HepG2 (cell line): Measurements from ENCODE around the gene NKD2.

Experiments
- HNF4G ChIP-seq, 2 experiments: sonication (generic) in 1 of 2; formaldehyde crosslinking in 1 of 2; IDR thresholded peaks; 2 replicates each; pipeline versions ENCODE4 v1.4.0 to v1.6.1; 2011 to 2020; ENCODE audit warnings: borderline replicate concordance in 2 of 2, low read depth in 2 of 2, mild to moderate bottlenecking in 2 of 2, low read length in 1 of 2, missing genetic modification reagents in 1 of 2, moderate library complexity in 1 of 2
- MAFF ChIP-seq: IDR thresholded peaks from 2 replicates; pipeline ENCODE4 v1.6.1; 2011; ENCODE audit warnings: low read depth, low read length, improper control_type of control experiment
- TCF12 ChIP-seq, 2 experiments: fragments of 450-650 bp in 1 of 2; sonication (generic) in 1 of 2; formaldehyde crosslinking in 1 of 2; IDR thresholded peaks; 2 replicates each; pipeline versions ENCODE4 v1.6.1 to v1.8.0; 2017 to 2022; ENCODE audit warnings: antibody characterized with exemption in 1 of 2, mild to moderate bottlenecking in 1 of 2, missing genetic modification reagents in 1 of 2, moderate library complexity in 1 of 2
- ZNF12 ChIP-seq: sonication (generic); formaldehyde crosslinking; IDR thresholded peaks from 2 replicates; pipeline ENCODE4 v1.5.0; 2020; ENCODE audit warnings: missing genetic modification reagents
- ZNF354B ChIP-seq: sonication (generic); formaldehyde crosslinking; IDR thresholded peaks from 2 replicates; pipeline ENCODE4 v1.8.0; 2022; ENCODE audit warnings: mild to moderate bottlenecking, missing genetic modification reagents
- ZNF607 ChIP-seq: sonication (generic); formaldehyde crosslinking; IDR thresholded peaks from 2 replicates; pipeline ENCODE4 v1.5.1; 2020; ENCODE audit warnings: missing genetic modification reagents, mild to moderate bottlenecking, borderline replicate concordance
- ZNF619 ChIP-seq: sonication (generic); formaldehyde crosslinking; IDR thresholded peaks from 2 replicates; pipeline ENCODE4 v1.4.0; 2020; ENCODE audit warnings: mild to moderate bottlenecking, missing genetic modification reagents
- TF ChIP-seq, protein P1 (sequence below): sonication (generic); formaldehyde crosslinking; IDR thresholded peaks from 2 replicates; pipeline ENCODE4 v1.5.0; 2020; ENCODE audit warnings: mild to moderate bottlenecking, missing genetic modification reagents, moderate library complexity
- TF ChIP-seq, protein P2 (sequence below): sonication (generic); formaldehyde crosslinking; conservative IDR thresholded peaks from 2 replicates; pipeline ENCODE4 v1.4.0; 2020; ENCODE audit warnings: missing genetic modification reagents

- TF ChIP-seq ZNF354B (CRISPR knock-in tag) (no peak), ZNF607 (CRISPR knock-in tag) (no peak), TCF12 (IDR thresholded peaks at IDR 0.05) (no peak), TCF12 (CRISPR knock-in tag; IDR thresholded peaks at IDR 0.05) (no peak), MAFF (no peak), HNF4G (IDR thresholded peaks at IDR 0.05; ENCODE audit: borderline replicate concordance, low read depth, low read length) (no peak), HNF4G (CRISPR knock-in tag; IDR thresholded peaks at IDR 0.05; ENCODE audit: borderline replicate concordance, low read depth) (no peak), ZNF12 (no peak), ZNF619 (CRISPR knock-in tag) (no peak)
- TF ChIP-seq, protein P1, sequence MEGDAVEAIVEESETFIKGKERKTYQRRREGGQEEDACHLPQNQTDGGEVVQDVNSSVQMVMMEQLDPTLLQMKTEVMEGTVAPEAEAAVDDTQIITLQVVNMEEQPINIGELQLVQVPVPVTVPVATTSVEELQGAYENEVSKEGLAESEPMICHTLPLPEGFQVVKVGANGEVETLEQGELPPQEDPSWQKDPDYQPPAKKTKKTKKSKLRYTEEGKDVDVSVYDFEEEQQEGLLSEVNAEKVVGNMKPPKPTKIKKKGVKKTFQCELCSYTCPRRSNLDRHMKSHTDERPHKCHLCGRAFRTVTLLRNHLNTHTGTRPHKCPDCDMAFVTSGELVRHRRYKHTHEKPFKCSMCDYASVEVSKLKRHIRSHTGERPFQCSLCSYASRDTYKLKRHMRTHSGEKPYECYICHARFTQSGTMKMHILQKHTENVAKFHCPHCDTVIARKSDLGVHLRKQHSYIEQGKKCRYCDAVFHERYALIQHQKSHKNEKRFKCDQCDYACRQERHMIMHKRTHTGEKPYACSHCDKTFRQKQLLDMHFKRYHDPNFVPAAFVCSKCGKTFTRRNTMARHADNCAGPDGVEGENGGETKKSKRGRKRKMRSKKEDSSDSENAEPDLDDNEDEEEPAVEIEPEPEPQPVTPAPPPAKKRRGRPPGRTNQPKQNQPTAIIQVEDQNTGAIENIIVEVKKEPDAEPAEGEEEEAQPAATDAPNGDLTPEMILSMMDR (CRISPR knock-in tag), result no peak
- TF ChIP-seq, protein P2, sequence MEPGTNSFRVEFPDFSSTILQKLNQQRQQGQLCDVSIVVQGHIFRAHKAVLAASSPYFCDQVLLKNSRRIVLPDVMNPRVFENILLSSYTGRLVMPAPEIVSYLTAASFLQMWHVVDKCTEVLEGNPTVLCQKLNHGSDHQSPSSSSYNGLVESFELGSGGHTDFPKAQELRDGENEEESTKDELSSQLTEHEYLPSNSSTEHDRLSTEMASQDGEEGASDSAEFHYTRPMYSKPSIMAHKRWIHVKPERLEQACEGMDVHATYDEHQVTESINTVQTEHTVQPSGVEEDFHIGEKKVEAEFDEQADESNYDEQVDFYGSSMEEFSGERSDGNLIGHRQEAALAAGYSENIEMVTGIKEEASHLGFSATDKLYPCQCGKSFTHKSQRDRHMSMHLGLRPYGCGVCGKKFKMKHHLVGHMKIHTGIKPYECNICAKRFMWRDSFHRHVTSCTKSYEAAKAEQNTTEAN, result no peak
Measured at GRCh38 chr5:978054-978453, 30.5 kb upstream of the NKD2 start.
